G401 (cell line): ENCODE data around the gene TACSTD2. TPM values are rescaled to one million over a fixed set of nuclear protein-coding genes. Genes with fewer than 3 reads are reported as not detected.
"Not testable (repeated sequence)": the region's sequence is repeated elsewhere in the genome, so short reads cannot be mapped to it uniquely, and the experiment has no call there.

ENCODE experiments used
- DNase-seq: peaks from one replicate; pipeline ENCODE4 v3.0.0-alpha.2; 2015; ENCODE audit warnings: low spot score
- in situ Hi-C: cut with HindIII; loops from 2 replicates; pipeline ENCODE4 v1.10.0; 2016; ENCODE audit warnings: low sequenced_read_pairs, mixed read lengths
- total RNA-seq: library from RNA; depleted of rRNA; stranded (reverse); fragments of >200 nt; shearing (Covaris generic); gene quantifications from 2 replicates; pipeline ENCODE4 v1.2.3, GENCODE V29; 2014; rRNA removed

TACSTD2 gene, protein sequence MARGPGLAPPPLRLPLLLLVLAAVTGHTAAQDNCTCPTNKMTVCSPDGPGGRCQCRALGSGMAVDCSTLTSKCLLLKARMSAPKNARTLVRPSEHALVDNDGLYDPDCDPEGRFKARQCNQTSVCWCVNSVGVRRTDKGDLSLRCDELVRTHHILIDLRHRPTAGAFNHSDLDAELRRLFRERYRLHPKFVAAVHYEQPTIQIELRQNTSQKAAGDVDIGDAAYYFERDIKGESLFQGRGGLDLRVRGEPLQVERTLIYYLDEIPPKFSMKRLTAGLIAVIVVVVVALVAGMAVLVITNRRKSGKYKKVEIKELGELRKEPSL
- total RNA-seq = not detected in 2 replicates

DNA sequence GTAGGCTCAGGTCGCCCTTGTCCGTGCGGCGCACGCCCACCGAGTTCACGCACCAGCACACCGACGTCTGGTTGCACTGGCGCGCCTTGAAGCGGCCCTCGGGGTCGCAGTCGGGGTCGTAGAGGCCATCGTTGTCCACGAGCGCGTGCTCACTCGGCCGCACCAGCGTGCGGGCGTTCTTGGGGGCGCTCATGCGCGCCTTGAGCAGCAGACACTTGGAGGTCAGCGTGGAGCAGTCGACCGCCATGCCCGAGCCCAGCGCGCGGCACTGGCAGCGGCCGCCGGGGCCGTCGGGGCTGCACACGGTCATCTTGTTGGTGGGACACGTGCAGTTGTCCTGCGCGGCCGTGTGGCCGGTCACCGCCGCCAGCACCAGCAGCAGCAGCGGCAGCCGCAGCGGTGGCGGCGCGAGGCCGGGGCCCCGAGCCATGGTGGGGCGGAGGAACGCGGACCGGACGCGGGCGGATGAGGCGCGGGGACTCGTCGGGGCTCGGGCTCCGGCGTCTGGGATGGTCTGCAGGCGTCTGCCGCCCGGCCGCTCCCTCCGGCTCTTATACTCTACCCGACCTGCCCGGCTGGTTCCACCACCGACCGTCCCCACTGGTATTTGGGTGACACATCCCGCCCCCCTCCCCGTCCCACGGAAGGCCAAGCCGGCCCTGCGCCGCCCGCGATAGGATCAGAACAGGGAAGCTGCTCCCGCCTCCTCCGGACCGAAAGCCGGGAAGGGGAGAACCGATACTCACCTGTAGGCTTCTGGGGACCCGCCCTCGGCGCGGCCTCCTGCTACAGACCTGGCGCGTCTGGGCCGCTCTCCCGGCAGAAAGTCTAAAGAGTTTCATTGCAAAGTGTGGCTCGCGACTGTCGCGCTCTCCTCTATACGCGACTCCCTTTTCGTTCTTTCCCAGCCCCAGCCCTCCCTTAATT, at the start of gene TACSTD2:
TACSTD2 (minus strand) TSS at position 526 of the 927 bp plus-strand sequence; CDS start at position 430, 96 bp downstream.
- in situ Hi-C loops = no loop called here
- DNase-seq = no peak

DNA sequence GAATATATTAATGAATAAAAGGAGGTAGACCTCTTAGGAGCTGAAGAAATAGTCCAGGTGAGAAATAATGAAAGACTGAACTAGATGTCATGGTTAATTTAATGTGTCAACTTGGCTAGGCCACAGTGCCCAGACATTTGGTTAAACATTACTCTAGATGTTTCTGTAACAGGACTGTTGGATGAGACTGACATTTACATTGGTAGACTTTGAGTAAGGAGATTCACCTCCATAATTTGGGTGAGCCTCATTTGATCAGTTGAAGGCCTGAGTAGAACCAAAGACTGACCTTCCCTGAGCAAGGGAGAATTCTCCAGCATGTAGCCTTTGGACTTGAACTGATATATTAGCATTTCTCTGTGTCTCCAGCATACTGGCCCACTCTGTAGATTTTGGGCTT, 49.2 kb upstream of the TACSTD2 start:
- in situ Hi-C loops = no loop called here
- DNase-seq = no peak

DNA sequence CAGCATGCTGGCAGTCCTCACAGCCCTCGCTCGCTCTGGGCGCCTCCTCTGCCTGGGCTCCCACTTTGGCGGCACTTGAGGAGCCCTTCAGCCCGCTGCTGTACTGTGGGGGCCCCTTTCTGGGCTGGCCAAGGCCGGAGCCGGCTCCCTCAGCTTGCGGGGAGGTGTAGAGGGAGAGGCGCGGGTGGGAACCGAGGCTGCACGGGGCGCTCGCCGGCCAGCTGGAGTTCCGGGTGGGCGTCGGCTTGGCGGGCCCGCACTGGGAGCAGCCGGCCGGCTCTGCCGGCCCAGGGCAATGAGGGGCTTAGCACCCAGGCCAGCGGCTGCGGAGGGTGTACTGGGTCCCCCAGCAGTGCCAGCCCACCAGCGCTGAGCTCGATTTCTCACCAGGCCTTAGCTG, 46.2 kb upstream of the TACSTD2 start:
- DNase-seq, in situ Hi-C loops: not testable (repeated sequence)

DNA sequence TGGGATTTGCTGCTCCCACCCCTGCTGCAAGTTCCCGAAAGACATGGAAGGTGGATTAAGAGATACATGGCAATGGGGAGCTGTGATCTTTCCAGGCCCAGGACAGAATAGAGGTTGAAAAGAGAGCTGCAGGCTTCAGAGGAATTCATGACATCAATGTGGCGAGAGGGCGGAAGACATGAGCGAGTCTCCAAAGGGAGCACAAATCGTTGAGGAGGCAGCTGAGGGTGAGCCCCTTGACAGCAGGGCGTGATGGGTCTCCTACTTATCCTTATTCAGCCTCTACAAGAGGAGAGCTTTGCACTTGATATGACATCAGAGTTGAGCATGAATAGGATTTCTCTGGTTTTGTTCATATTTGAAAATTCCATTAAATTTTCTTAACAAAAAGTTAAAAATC, 45.5 kb upstream of the TACSTD2 start:
- DNase-seq = no peak
- in situ Hi-C loops = no loop called here

DNA sequence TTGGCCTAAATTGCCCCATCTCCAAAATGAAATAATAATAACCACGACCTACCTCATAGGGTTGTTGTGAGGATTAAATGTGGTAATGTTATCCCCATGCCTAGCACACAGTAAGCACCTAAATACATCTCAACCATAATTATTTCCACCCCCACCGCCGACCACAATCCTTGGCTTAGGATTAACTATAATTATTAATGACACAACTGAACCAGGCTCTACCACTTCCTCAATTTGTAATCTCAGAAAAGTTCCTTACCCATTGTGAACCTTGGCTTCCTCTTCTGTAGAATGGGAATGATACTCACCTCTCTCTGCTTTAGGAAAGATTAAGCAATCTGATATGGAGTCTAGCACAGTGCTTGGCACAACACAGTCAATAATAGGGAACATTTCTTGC, 44.3 kb upstream of the TACSTD2 start:
- no peak for DNase-seq
- in situ Hi-C loops = no loop called here

DNA sequence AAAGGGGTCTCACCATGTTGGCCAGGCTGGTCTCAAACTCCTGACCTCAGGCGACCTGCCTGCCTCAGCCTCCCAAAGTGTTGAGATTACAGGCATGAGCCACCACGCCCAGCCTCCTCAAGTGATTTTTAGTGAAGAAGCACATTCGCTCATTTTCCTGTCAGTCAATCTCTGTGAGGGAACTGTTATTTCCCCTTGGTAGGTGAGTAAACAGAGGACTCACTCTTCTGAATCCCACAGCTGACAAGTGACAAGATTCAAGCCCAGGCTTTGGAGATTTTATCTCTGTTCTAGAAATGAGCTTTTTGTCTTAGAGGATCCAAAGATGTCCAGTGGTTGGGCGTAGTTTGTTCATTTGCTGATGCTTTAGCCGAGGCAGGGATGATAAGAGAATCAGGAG, 43.9 kb upstream of the TACSTD2 start:
- DNase-seq = no peak
- in situ Hi-C loops = no loop called here

DNA sequence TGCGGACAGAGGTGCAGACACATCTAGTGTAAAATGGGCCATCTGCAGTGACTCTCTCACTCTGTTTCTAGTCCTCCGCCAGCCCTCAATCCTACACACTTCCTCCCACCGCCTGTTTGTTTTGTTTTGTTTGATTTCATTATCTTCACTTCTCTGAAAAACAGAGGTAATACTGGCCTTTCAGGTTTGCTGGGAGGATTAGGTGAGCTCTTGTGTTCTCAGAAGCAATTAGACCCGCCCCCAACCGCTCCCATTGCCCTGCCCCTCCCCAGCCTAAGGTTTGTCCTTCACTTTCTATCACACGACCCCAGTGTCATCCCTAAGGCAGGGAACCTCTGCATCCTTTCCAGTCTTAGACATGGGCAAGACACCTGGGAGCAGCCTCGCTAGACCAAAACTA, 43.2 kb upstream of the TACSTD2 start:
- in situ Hi-C loops = no loop called here
- DNase-seq = no peak

DNA sequence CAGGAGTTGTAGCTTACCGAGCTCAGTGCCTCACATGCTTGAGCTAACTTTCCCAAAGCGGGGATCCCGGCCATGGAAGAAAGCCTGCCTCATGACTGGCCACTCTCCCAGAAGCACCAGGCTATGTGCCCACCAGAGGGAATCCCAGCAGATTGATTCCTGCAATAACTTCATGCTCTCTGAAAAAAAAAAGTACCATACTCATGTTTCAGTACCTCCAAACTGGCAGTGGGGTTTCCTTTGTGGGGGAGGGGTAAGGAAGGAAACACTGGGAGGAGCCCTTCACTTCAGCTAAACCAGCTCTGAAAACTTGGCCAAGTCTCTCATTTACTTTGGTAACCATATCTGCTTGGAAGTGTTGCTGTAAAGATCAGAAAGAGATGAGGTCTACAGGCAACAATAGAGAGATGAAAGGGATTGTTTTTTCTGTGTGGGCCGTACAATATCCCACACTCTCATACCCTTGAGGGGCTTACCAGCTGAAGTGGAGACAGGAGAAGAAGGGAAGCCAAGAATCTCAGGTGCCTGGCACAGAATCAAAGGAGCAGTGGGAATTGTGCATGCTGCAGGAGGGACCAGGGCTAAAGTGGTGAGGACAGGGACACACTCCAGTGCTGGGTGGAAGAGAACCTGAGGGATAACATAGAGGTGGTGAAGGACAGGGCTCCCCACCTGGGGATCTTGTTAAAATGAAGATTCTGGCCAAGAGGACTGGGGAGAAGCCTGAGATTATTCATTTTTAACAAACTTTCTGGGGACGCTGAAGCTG, 42.4 kb upstream of the TACSTD2 start:
- in situ Hi-C loops = no loop called here

DNA sequence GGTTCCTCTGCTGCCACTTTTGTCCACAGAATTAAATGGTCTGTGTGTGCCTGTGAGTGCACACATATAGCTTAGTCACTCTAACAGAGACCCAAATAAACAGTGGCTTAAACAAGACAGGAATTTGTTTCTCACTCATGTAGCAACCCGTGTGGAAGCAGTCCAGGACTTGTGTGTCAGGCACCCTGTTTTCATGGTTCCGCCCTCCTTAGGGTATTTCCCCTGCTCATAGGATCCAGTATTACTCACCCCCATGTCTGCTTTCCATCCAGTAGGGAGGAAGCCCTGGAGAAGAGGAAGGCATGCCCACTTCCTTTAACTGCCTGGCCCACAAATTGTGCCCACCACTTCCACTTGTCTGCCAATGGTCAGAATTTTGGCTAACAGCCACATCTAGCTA, 41.3 kb upstream of the TACSTD2 start:
- in situ Hi-C loops = no loop called here

More for the DNA sequence above, 42.4 kb upstream of the TACSTD2 start:
- DNase-seq = no peak

DNA sequence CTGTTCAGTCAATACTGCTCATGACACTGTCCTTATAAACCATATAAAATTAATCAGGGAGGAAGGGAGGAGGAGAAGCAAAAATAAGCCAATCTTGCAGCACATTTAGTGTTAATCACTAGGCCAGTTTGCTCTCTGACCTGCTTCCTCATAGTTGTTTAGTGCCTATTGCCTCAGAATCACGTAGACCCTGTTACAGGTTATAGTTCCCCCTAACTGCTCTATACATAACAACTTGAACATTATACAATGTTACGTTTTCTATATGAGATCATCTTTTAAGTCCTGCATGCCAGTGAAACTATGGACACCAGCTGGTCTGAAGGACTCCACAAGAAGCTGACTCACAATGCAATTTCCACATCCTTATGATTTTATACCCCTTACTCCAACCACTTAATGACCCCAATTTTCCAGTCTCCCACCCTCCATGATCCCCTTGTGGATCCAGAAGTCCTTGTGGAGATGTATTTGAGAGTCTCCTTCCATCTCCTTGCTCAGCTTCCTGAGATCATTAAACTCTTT, 34.9 kb upstream of the TACSTD2 start:
- in situ Hi-C loops = no loop called here
- DNase-seq = no peak

More for the DNA sequence above, 41.3 kb upstream of the TACSTD2 start:
- DNase-seq = no peak

DNA sequence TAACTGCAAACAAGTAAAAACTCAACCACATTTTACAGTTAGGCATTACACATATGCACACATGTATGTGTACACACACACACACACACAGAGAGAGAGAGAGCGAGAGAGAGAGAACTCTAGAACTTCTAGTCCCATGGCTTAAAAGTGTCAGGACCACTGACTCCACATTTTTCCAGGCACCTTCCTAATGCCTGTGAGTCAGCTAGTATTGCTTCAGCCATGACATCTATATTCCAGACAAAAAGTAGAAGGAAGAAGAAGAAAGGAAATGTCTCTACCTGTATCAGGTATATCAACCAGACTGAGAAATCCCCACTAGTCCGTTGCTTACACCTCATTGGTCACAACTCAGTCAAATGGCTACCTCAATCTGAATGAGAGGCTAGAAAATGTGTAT, 31.9 kb upstream of the TACSTD2 start:
- in situ Hi-C loops = no loop called here
- no peak for DNase-seq

DNA sequence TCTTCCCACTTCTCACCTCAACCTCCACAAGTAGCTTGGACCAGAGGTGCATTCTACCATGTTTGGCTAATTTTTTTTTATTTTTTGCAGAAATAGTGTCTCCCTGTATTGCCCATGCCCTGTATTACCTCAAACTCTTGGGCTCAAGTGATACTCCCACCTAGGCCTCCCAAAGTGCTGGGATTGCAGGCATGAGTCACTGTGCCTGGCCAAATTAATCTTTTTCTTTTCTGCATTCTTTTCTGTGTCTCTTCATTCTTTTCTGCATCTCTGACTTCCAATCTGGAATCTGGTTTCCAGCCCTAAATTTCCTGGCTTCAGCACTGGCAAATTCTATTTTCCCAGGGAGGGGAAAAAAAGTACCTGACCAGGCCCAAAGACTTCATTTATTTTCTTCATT, 31.2 kb upstream of the TACSTD2 start:
- in situ Hi-C loops = no loop called here
- no peak for DNase-seq

DNA sequence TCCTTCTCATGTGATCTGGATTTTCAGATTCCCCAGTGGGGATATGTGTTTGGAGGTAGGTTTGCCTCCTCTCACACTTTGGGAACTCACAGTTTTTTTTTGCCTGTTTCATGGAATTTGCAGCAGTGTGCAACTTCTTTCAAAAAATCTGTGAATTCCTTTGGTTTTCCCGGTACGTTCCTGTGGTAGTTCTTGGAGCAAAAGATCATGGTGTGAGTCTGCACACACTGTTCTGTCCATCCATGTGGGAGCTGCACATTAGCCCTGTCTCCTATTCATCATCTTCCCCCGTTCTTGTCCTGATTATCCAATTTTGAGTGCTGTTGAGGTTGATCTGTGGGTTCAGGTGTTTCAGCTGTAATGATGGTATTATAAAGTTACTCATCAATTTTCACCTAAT, 30.3 kb upstream of the TACSTD2 start:
- in situ Hi-C loops = no loop called here
- no peak for DNase-seq

DNA sequence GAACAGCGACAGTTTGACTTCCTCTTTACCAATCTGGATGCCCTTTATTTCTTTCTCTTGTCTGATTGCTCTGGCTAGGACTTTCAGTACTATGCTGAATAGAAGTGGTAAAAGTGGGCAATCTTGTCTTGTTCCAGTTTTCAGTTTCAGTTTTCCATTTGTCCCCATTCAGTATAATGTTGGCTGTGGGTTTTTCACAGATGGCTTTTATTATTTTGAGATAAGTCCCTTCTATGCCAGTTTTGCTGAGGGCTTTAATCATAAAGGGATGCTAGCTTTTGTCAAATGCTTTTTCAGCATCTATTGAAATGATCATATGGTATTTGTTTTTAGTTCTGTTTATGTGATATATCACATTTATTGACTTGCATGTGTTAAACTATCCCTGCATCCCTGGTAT, 24.9 kb upstream of the TACSTD2 start:
- in situ Hi-C loops, DNase-seq: not testable (repeated sequence)

DNA sequence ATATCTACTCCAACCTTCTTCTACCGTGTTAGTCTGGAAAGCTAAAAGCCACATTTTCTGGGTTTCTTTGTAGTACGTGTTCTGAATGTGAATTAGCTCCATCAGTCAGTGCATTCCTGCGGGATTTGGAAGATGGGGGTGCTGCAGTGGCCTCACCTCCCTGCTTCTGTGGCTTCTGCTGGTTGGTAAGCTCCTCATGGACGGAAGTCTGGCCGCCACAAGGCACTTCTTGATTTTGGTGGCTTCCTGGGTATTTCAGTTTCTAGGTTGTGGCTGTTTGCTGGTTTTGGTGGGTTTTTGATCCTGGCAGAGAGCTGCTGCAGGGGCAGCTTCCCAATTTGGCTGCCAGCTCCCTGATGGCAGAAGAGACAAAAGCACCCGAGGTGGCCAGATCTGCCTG, 20.9 kb upstream of the TACSTD2 start:
- in situ Hi-C loops = no loop called here
- DNase-seq = no peak

DNA sequence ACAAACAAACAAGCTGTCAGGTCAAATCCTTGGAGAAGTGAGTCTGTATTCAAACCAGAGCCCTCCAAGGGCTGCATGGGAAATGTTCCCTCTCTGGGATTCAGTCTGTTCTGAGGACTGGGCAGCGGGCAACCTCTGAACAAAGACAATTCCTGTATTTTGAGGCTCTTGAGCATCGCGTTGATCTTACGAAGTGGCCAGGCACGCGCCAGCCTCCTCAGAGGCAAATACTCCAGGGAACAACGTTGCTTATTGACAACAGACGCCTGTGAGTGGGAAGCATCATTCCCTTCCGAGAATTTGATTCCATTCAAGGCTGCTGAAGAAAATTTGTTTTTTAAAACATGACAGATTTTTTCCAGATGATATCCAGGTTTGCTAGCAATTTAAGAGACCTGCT, 20.0 kb upstream of the TACSTD2 start:
- in situ Hi-C loops = no loop called here
- DNase-seq = no peak

DNA sequence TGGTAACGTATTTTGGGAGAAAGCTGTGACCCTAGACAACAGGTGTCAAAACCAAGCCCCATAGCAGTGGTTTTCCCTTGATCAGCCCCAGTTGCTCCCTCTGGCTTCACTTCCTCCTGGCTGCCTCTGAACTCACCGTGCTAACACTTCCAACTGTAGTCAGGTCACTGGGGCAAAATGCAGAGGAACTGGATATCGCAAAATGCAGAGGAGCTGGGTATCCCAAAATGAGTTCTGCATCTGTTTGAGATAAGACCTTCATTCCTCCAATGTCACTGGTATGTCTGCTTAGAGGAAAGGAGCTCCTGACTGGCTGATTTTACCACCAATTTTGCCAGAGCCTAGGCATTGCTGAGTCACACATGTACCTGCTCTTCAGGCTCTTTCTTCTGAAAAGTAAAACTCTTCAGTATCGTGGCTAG, 19.6 kb upstream of the TACSTD2 start:
- DNase-seq = no peak
- in situ Hi-C loops = no loop called here

DNA sequence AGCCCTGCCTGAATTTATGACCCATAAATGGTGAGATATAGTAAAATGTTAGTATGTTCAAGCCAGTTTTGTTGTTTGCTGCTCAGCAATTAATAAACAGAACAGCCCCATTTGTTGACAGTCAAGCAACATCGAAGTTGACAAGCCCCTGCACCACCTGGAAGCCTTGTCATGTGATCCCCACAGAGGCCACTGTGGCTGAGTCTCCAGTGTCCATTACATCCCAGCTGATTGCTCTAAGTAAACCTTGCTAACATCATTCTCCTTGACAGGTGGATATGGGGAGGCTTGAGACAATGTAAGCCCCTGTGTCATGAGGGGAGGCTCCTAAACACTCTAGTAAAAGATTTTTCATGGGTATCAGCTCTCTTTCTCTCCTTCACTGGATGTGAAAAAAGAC, 17.5 kb upstream of the TACSTD2 start:
- DNase-seq = no peak

DNA sequence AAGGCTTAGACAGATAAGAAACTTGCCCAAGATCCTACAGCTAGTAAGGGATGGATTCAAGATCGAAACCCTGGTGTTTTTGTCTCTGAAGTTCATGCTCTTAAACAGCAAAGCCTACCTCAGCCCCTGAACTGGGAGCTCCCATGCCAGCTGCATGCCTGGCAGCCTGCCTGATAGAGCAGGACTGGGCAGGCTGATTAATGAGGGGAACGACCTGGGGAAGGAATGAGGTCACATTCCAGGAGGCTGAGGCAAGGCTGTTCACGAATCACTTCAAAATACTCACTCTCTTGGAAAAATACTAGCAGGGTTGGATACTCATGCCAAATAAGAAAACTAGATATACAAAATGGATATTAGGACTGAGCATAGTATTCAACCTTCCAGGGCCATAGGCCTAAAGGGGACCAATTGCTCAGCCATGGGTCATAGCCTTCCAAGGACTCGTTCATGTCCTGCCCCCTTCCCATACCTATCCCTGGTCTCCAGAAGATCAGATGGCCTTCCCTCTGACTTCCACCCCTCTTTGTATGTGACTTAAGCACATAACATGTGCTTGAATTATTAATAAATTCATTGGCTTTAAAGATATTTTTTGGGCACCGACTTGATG, 15.6 kb upstream of the TACSTD2 start:
- in situ Hi-C loops = no loop called here
- no peak for DNase-seq

More for the DNA sequence above, 17.5 kb upstream of the TACSTD2 start:
- in situ Hi-C loops = no loop called here
